Astrocyte (in vitro differentiated cells and primary cell): ENCODE data around the gene UAP1L1. TPM values are rescaled to one million over a fixed set of nuclear protein-coding genes. Genes with fewer than 3 reads are reported as not detected.
A peak's percentile ranks its signal among the peaks of the same experiment; 100 is the strongest.

Experiments used
- DNase-seq: peaks from one replicate; pipeline ENCODE4 v3.0.0-alpha.2; 2010; ENCODE audit warnings: low read depth
- FAIRE-seq: peaks from 2 replicates; lab custom pipeline; 2011; peaks lifted over from hg19 to GRCh38; lab: Jason Lieb, UNC
- H2AFZ ChIP-seq: 2 replicates; pipeline ENCODE4 v1.6.0; 2012; ENCODE audit warnings: low read depth, low read length, inconsistent platforms
- H3K27ac ChIP-seq: 2 replicates; pipeline ENCODE4 v1.5.1; 2011; ENCODE audit warnings: low read depth, low read length, inconsistent platforms
- H3K27me3 ChIP-seq: 2 replicates; pipeline ENCODE4 v1.6.0; 2011; ENCODE audit warnings: low read length, inconsistent platforms; ENCODE audit not compliant: insufficient read depth
- H3K36me3 ChIP-seq: 2 replicates; pipeline ENCODE4 v1.5.1; 2011; ENCODE audit warnings: low read length, inconsistent platforms; ENCODE audit not compliant: insufficient read depth
- H3K4me1 ChIP-seq: 2 replicates; pipeline ENCODE4 v1.5.1; 2011; ENCODE audit warnings: low read length, inconsistent platforms; ENCODE audit not compliant: insufficient read depth
- H3K4me2 ChIP-seq: 2 replicates; pipeline ENCODE4 v1.6.0; 2012; ENCODE audit warnings: low read length, inconsistent platforms
- H3K4me3 ChIP-seq: 2 replicates; pipeline ENCODE4 v1.5.1; 2011; ENCODE audit warnings: low read depth, mild to moderate bottlenecking, low read length, inconsistent platforms; ENCODE audit not compliant: insufficient read depth
- H3K79me2 ChIP-seq: 2 replicates; pipeline ENCODE4 v1.6.0; 2012; ENCODE audit warnings: mild to moderate bottlenecking, low read length, inconsistent platforms; ENCODE audit not compliant: insufficient read depth
- H3K9ac ChIP-seq: 2 replicates; pipeline ENCODE4 v1.6.0; 2012; ENCODE audit warnings: mild to moderate bottlenecking, low read length, inconsistent platforms
- H3K9me3 ChIP-seq: 2 replicates; pipeline ENCODE4 v1.5.1; 2012; ENCODE audit warnings: low read depth, mild to moderate bottlenecking, low read length, inconsistent platforms; ENCODE audit not compliant: insufficient read depth
- H4K20me1 ChIP-seq: 2 replicates; pipeline ENCODE4 v1.6.0; 2012; ENCODE audit warnings: low read length, inconsistent platforms; ENCODE audit not compliant: insufficient read depth
- H3K27ac Mint-ChIP-seq: one replicate; pipeline ENCODE4 v1.8.0; 2021; ENCODE audit warnings: mild to moderate bottlenecking, mixed read lengths; ENCODE audit not compliant: unreplicated experiment
- H3K27me3 Mint-ChIP-seq: one replicate; pipeline ENCODE4 v1.8.0; 2021; ENCODE audit warnings: low read depth, mixed read lengths; ENCODE audit not compliant: unreplicated experiment
- H3K36me3 Mint-ChIP-seq: one replicate; pipeline ENCODE4 v1.8.0; 2021; ENCODE audit warnings: low read depth, mixed read lengths; ENCODE audit not compliant: unreplicated experiment
- H3K4me1 Mint-ChIP-seq: one replicate; pipeline ENCODE4 v1.8.0; 2021; ENCODE audit warnings: low read depth, mixed read lengths; ENCODE audit not compliant: unreplicated experiment
- H3K4me3 Mint-ChIP-seq: one replicate; pipeline ENCODE4 v1.8.0; 2021; ENCODE audit warnings: mild to moderate bottlenecking, moderate library complexity, mixed read lengths; ENCODE audit not compliant: unreplicated experiment
- H3K9me3 Mint-ChIP-seq: one replicate; pipeline ENCODE4 v1.8.0; 2021; ENCODE audit warnings: mild to moderate bottlenecking, mixed read lengths; ENCODE audit not compliant: unreplicated experiment
- EZH2 ChIP-seq: IDR thresholded peaks from 2 replicates; pipeline ENCODE4 v1.6.1; 2012; ENCODE audit warnings: mild to moderate bottlenecking, low read length, inconsistent platforms; ENCODE audit not compliant: insufficient read depth
- total RNA-seq: library from RNA; stranded (reverse); gene quantifications from 2 replicates; pipeline ENCODE4 v1.2.1, GENCODE V29; 2021
- TF ChIP-seq, protein P1 (sequence below): IDR thresholded peaks from 2 replicates; pipeline ENCODE4 v1.5.1; 2011; ENCODE audit warnings: low read depth, mild to moderate bottlenecking, inconsistent platforms, low read length, moderate library complexity; ENCODE audit not compliant: insufficient read depth

Gene UAP1L1
- total RNA-seq, 1 donor from 2014 or later, result 4.0 TPM

DNA sequence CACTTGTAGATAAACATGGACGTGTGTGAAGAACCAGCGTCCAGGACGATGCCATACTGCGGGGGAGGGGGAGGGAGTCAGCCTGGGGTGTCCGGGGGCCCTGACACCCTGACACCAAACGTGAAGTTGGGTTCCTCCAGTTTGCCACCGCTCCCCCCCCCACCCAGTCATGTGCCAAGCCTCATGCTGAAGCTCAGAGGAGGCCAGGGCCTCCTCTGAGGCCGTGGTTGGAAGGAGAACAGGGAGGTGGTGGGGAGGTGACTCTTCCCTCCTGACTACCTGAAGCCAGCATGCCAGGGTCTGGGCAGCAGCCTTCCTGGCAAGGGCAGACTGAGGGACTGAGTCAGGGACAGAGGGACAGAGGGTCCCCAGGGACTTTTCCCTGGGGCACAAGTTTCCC lies 25.0 kb upstream of the UAP1L1 start:
- no peaks in the 10 kb centered on the region for H4K20me1 ChIP-seq
- TF ChIP-seq, protein P1, sequence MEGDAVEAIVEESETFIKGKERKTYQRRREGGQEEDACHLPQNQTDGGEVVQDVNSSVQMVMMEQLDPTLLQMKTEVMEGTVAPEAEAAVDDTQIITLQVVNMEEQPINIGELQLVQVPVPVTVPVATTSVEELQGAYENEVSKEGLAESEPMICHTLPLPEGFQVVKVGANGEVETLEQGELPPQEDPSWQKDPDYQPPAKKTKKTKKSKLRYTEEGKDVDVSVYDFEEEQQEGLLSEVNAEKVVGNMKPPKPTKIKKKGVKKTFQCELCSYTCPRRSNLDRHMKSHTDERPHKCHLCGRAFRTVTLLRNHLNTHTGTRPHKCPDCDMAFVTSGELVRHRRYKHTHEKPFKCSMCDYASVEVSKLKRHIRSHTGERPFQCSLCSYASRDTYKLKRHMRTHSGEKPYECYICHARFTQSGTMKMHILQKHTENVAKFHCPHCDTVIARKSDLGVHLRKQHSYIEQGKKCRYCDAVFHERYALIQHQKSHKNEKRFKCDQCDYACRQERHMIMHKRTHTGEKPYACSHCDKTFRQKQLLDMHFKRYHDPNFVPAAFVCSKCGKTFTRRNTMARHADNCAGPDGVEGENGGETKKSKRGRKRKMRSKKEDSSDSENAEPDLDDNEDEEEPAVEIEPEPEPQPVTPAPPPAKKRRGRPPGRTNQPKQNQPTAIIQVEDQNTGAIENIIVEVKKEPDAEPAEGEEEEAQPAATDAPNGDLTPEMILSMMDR, result no peak
- DNase-seq, result no peak
- no peaks in the 10 kb centered on the region for H3K36me3 ChIP-seq
- no peak overlapping the region for H3K4me3 ChIP-seq
- FAIRE-seq, result no peak
- Mint-ChIP-seq H3K4me3 (no peak overlapping the region), H3K4me1 (no peaks in the 10 kb centered on the region), H3K27me3 (peaks cover 43% of the 10 kb centered on the region), H3K9me3 (no peaks in the 10 kb centered on the region), H3K36me3 (no peaks in the 10 kb centered on the region), H3K27ac (no peak overlapping the region)
- H3K9me3 ChIP-seq, result no peaks in the 10 kb centered on the region
- H2AFZ ChIP-seq, result no peak overlapping the region
- H3K27me3 ChIP-seq, result peaks cover 25% of the 10 kb centered on the region
- no peaks in the 10 kb centered on the region for H3K79me2 ChIP-seq
- H3K4me1 ChIP-seq, result peaks cover 5% of the 10 kb centered on the region
- H3K4me2 ChIP-seq, result no peak overlapping the region
- no peak overlapping the region for H3K9ac ChIP-seq
- no peak overlapping the region for H3K27ac ChIP-seq

DNA sequence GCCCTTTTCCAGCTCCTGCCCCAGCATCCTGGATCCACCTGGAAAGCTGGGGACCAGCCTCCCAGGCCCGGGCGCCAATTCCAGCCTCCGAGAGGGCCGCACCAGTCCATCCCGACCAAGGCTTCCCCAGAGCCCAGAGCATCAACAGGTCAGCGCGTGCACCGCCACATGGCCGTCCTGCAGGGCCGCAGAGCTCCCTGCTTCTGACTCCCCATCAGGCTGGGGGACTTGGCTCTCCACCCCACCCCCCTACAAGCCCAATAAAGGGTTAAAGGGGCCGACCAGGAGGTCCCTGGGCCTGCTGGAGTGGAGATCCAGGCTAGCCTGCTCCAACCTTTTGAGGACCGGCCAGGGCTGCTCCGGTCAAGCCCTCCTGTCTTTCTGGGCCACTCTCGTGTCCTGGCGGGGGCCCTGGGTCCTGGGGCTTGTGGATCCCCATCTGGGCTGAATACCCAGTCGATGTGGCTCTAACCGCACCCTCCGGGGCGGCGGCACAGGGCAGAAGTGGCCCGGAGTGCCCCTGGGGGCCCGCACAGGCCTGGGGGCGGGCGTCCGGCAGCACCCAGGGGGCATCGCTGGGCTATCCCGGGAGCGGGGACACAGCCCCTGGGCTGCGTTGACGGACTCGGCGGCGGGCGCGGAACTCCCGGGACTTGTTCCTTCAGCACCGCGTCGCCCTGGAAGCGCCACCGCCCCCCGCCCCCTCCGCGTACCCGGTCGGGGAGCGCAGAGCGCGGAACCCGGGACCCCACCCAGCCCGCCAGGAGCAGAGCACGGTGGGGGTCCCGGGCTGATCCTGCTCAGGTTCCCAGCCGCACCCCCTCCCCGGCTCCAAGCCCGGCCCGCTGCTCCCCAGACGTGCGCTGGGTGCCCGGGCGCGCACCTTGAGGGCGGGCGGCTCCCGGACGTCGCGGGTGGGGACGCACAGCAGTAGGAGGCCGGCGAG lies 24.0 kb upstream of the UAP1L1 start:
- Histone ChIP-seq H4K20me1 (no peaks in the 10 kb centered on the region), H3K4me3 (no peak overlapping the region), H3K79me2 (no peaks in the 10 kb centered on the region), H3K9ac (no peak overlapping the region), H3K27ac (no peak overlapping the region), H3K36me3 (no peaks in the 10 kb centered on the region), H3K27me3 (peaks cover 25% of the 10 kb centered on the region), H3K4me2 (peak overlapping the region; percentile 39), H3K4me1 (peaks cover 5% of the 10 kb centered on the region), H2AFZ (no peak overlapping the region), H3K9me3 (no peaks in the 10 kb centered on the region)
- DNase-seq (no peak), FAIRE-seq (no peak)
- Mint-ChIP-seq H3K4me3 (no peak overlapping the region), H3K27ac (no peak overlapping the region), H3K36me3 (no peaks in the 10 kb centered on the region), H3K27me3 (peaks cover 42% of the 10 kb centered on the region), H3K9me3 (no peaks in the 10 kb centered on the region), H3K4me1 (no peaks in the 10 kb centered on the region)
- peak; percentile 94 for TF ChIP-seq EZH2
- TF ChIP-seq, protein P1, result no peak
